ENCODE results near the gene RAPSN.

Gene RAPSN

DNA sequence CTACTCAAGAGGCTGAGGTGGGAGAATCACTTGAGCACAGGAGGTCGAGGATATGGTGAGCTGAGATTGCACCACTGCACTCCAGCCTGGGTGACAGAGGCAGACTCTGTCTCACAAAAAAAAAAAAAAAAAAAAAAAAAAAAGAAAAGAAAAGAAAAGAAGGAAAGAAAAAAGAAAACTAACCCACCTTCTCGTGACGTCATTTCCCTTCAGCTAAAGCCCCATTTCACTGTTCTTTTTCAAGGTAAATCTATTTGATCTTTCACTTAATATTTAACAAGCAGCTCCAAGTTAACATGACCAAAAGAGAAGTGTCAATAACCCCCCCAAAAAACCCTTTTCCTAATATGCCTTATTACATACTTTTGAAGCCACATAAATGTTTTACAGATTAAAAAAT is 5.1 kb downstream of the RAPSN start:
- H3K4me3 ChIP-seq (ENCODE audit: low read depth, low read length) = no peak overlapping the region
- TF ChIP-seq, protein P1, sequence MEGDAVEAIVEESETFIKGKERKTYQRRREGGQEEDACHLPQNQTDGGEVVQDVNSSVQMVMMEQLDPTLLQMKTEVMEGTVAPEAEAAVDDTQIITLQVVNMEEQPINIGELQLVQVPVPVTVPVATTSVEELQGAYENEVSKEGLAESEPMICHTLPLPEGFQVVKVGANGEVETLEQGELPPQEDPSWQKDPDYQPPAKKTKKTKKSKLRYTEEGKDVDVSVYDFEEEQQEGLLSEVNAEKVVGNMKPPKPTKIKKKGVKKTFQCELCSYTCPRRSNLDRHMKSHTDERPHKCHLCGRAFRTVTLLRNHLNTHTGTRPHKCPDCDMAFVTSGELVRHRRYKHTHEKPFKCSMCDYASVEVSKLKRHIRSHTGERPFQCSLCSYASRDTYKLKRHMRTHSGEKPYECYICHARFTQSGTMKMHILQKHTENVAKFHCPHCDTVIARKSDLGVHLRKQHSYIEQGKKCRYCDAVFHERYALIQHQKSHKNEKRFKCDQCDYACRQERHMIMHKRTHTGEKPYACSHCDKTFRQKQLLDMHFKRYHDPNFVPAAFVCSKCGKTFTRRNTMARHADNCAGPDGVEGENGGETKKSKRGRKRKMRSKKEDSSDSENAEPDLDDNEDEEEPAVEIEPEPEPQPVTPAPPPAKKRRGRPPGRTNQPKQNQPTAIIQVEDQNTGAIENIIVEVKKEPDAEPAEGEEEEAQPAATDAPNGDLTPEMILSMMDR (IDR thresholded peaks at IDR 0.05; ENCODE audit: insufficient read depth, low read depth, low read length, missing control alignments) = no peak
- DNase-seq (ENCODE audit: low read depth) = no peak

DNA sequence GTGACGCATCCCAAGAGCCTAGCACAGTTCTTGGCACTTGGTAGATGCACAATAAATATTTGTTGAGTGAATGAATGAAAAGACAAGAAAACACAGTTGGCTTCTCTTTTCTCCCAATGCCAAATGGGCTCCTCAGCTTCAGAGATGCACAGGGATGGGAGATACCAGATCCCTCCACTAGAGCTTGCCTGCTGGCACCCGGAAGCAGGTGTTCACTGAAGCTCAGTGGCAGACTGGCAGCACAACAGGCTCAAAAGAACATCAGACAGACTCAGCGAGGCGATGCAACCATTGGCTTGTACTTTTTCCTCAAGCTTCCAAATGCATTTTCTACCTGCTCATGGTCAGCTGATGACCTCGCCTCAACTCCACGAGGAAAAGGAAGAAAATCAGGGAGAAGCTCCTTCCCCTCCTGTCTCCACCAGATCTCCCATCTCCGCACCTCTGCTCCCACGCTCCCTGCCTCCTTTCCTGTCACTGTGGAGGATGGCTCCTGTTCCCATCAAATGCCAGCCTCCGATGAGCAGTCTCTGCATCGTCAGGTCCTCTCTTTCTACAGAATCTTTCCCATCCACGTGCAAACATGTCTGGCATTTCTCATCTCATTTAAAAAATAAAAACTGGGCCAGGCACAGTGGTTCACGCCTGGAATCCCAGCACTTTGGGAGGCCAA is 5.8 kb downstream of the RAPSN start:
- DNase-seq (ENCODE audit: low read depth) = no peak
- TF ChIP-seq, protein P1 (IDR thresholded peaks at IDR 0.05; ENCODE audit: insufficient read depth, low read depth, low read length, missing control alignments) = no peak
- H3K4me3 ChIP-seq (ENCODE audit: low read depth, low read length) = no peak overlapping the region

DNA sequence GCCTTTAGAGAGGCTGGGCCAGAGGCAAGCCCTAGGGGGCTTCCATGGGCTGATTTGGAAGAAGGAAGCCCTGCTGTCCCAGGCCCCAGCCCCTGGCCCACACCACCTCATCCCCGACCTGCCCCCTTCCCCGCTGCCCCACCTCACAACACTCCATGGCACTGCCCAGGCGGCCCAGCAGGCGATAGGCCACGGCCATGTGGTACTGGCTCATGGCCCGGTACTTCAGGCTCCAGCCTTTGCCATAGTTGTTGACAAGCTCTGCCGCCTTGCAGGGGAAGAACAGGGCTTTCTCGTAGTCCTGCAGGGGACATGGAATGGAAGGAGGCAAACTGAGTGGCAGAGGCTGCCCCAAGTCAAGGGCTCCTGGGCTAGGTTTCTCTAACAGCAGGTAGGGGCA is 6.4 kb downstream of the RAPSN start:
- DNase-seq (ENCODE audit: low read depth) = no peak
- TF ChIP-seq, protein P1 (IDR thresholded peaks at IDR 0.05; ENCODE audit: insufficient read depth, low read depth, low read length, missing control alignments) = no peak
- no peak overlapping the region for H3K4me3 ChIP-seq (ENCODE audit: low read depth, low read length)

DNA sequence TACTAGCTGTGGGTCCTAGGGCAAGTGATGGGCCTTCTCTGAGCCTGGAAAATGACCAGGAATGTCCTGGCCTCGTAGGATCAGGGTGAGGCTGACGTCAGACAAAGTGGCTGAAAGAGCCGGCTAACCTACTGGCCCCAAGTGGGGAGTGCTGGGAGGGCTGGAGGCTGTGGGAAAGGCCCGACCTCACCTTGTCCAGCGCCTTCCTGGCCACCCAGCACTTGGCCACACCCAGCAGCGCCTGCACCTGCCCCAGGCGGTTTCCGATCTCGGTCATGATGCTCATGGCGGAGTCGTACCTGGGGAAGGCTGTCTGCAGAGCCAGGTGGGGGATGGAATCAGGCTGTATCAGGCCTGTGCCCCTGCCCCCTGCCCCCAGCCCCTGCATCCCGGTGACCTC is 7.5 kb downstream of the RAPSN start:
- DNase-seq (ENCODE audit: low read depth) = no peak
- TF ChIP-seq, protein P1 (IDR thresholded peaks at IDR 0.05; ENCODE audit: insufficient read depth, low read depth, low read length, missing control alignments) = no peak
- H3K4me3 ChIP-seq (ENCODE audit: low read depth, low read length) = no peak overlapping the region

DNA sequence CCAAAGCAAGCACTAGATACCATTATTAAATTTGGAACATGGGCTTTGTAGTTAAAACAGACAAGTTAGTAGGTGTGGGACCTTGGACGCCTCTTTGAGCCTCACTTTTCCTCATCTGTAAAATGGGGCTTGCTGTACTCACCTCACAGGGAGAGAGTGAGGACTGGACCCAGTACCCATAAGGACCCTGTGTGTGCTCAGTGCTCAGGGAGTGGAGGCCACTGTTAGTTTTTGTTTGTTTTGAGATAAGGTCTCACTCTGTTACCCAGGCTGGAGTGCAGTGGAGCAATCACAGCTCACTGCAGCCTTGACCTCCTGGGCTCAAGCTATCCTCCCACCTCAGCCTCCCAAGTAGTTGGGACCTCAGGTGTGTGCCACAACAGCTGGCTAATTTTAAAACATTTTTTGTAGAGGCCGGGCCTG is 8.9 kb downstream of the RAPSN start:
- DNase-seq (ENCODE audit: low read depth) = no peak
- TF ChIP-seq, protein P1 (IDR thresholded peaks at IDR 0.05; ENCODE audit: insufficient read depth, low read depth, low read length, missing control alignments) = no peak
- H3K4me3 ChIP-seq (ENCODE audit: low read depth, low read length) = no peak overlapping the region

DNA sequence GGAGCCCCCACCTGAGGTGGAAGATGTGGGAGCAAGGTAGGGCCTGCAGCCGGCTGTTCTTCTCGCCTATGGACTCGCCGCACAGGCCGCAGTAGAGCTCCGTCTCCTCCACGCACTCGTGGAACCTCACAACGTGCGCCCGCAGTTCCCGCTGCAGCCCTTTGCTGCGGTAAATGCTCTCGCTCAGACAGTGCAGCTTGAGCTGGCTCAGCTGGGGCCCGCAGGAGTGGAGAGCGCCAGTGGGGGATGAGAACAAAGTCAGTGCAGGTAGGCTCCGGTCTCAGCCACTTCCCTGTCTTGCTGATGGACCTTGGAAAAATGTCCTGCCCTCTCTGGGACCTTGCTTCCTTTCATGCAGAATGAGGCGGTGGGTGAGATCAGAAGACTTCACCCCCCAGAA is 10.2 kb downstream of the RAPSN start:
- TF ChIP-seq, protein P1 (IDR thresholded peaks at IDR 0.05; ENCODE audit: insufficient read depth, low read depth, low read length, missing control alignments) = no peak
- no peak for DNase-seq (ENCODE audit: low read depth)

More for the DNA sequence above, 10.2 kb downstream of the RAPSN start:
- no peak overlapping the region for H3K4me3 ChIP-seq (ENCODE audit: low read depth, low read length)

Data from GM12865 (cell line).